CD4-positive, alpha-beta T cell treated with Interleukin-15 for 4 hours (primary cell): ENCODE data around the gene ERCC2.
"Not testable (repeated sequence)": the region's sequence is repeated elsewhere in the genome, so short reads cannot be mapped to it uniquely, and the experiment has no call there.

Experiments
- DNase-seq: peaks from one replicate; pipeline ENCODE4 v3.0.0-alpha.2; 2020; ENCODE audit warnings: low spot score

Gene ERCC2

DNA sequence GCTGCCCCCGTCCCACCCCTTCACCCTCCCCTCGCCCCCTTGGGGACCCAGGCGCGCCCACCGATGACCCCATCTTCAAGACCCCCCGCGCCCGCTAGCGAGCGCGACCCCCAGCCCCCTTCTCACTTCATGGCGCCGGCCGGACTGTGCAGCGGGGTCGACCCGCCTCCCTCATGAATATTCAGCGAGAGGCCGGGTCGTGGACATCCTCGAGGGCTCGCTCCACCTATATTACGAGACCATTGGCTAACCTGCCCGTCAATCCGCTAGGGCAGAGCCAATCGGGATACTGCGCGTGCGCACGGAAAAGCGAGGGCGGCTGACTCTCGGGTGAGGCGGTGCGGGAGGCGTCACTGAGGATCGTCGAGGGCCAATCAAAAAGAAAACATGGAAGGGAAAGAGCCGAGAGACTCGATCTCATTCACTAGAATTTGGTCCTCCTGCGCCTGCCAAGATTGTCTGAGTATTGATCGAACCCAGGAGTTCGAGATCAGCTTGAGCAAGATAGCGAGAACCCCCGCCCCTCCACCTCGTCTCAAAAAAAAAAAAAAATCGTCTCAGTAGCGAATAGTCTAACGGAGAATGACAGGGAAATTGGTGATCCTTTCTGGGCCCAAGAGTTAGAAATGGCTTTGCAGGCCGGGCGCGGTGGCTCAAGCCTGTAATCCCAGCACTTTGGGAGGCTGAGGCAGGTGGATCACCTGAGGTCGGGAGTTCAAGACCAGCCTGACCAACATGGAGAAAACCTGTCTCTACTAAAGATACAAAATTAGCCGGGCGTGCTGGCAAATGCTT lies at the start of gene ERCC2:
ERCC2 (minus strand) TSS at position 164 of the 795 bp plus-strand sequence; CDS start at position 131, 33 bp downstream.
- DNase-seq = peak; percentile 100

DNA sequence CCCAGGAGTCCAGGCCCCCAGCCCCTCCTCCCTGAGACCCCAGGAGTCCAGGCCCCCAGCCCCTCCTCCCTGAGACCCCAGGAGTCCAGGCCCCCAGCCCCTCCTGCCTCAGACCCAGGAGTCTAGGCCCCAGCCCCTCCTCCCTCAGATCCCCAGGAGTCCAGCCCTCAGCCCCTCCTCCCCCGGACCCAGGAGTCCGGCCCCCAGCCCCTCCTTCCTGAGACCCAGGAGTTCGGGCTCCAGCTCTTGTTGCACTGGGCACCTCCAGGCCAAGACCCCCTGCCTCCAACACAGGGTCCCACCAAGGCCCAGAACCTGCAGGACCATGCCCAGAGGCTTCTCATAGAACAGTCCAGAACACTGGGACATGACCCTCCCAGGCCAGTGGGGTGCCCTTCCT lies 49.5 kb upstream of the ERCC2 start:
- DNase-seq = no peak

DNA sequence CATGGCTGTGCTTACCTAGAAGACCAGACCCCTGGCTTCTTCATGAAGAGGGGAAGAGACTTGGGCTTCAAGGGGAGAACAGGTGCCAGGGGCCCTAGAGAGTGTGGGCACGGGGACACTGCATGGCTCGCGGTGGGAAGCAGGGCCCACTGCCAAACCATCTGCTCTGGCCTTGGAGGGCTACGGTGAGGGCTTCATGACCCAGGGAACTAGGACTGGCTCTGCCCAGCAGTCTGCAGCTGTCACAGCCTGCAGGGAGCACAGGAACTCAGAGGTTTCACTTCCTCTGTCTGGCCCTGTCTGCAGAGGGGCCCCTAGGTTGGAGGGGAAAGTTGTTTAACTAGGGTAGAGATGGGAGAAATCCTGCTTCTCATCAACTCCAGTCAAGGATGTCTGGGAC lies 49.0 kb upstream of the ERCC2 start:
- no peak for DNase-seq

DNA sequence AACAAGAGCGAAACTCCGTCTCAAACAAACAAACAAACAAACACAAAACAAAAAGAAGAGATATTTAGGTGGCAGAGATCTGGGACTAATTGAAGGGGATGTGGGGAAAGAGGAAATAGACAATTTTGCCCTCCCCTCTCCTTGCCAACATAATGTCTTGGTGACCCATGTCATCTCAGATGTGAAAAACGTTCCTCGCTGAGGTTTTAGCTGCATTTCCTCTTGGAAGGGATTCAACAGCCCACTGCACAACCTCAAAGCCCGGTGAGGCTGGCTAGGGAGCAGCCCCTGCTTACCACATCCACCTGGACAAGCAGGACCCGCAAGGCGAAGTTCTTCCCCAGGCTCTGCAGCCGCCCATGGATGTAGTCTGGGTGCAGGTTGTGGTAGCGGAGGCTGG lies 48.4 kb upstream of the ERCC2 start:
- no peak for DNase-seq

DNA sequence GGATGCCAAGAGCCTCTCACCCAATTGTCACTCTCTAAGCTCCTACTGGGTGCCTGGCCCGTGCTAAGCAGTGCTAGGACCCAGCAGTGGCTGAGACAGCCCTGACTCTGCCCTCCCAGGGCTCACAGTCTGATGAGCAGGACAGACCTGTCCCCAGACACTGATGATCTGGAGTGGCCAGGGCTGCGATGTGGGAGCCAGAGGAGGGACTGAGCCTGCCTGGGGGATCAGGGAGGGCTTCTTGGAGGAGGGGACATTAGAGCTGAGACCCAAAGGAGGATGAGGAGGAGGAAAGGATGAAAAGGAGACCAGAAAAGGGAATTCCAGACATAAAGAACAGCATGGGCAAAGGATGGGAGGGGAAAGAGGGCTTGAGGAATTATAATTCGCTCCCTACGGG lies 46.8 kb upstream of the ERCC2 start:
- DNase-seq = no peak

DNA sequence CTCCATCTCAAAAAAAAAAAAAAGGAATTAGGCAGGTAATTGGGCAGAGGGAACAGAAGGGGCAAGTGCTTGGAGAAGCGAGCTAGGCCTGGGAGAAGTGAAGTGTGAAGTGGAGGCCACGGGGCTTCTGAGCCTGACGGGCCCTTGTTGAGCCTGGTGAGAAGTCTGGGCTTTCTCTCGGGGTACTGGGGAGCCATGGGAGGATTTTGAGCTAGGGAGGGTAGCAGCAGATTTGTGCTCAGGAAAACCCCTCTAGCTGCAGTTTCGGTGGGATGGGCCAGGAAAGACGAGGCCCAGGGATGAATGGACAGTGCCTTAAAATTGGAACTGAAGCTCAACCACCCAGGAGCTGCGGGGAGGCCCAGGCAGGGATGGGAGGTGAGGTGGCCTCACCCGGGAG lies 44.1 kb upstream of the ERCC2 start:
- DNase-seq = no peak

DNA sequence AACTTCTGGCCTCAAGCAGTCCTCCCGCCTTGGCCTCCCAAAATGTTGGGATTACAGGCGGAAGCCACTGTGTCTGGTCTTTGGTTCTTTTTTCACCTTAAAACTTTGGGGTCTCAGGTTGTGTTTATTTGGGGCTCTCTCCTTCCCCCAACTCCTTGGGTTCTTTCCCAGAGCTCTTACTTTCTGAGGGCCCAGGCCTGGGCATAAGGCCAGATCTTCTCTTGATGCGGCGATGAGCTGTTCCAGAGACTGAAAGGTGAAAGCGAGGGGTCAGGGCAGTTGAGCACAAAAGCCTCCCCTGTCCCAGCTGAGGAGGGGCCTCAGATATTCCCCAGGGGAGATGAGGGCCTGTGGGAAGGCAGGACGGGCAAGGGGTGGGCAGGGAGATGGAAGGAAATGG lies 43.1 kb upstream of the ERCC2 start:
- DNase-seq = no peak

DNA sequence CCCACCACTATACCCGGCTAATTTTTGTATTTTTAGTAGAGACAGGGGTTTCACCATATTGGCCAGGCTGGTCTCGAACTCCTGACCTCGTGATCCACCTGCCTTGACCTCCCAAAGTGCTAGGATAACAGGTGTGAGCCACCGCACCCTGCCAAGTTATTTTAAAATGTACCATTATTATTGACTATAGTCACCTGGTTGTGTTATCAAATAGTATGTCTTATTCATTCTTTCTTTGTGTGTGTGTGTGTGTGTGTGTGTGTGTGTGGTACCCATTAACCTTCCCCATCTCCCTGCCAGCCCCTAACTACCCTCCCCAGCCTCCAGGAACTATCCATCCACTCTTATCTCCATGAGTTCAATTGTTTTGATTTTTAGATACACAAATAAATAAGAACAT lies 40.0 kb upstream of the ERCC2 start:
- not testable (repeated sequence) for DNase-seq

DNA sequence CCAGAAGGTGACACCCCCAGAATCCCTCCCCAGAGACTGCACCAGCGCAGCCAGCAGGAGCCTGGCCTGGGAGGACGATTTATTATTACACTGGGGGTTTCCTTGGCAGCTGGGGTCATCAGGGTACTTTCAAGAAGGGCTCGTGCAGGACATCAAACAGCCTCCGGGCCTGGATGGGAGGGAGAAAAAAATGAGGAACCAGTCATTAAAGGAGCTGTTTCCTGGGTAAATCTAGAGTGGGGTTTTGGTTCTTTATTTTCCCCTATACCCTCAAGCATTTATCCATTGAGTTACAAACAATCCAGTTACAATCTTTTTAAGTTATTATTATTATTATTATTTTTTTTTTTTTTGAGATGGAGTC lies 39.2 kb upstream of the ERCC2 start:
- DNase-seq = no peak

DNA sequence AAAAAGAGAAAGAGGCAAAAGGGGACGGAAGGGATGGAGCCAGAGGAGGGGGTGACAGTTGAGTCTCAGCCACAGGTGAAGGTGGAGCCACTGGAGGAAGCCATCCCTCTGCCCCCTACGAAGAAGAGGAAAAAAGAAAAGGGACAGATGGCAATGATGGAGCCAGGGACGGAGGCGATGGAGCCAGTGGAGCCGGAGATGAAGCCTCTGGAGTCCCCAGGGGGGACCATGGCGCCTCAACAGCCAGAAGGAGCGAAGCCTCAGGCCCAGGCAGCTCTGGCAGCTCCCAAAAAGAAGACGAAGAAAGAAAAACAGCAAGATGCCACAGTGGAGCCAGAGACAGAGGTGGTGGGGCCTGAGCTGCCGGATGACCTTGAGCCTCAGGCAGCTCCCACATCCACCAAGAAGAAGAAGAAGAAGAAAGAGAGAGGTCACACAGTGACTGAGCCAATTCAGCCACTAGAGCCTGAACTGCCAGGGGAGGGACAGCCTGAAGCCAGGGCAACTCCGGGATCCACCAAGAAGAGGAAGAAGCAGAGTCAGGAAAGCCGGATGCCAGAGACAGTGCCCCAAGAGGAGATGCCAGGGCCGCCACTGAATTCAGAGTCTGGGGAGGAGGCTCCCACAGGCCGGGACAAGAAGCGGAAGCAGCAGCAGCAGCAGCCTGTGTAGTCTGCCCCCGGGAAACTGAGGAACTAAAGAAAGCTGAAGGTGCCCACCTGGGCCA lies 38.6 kb upstream of the ERCC2 start:
- DNase-seq = no peak

DNA sequence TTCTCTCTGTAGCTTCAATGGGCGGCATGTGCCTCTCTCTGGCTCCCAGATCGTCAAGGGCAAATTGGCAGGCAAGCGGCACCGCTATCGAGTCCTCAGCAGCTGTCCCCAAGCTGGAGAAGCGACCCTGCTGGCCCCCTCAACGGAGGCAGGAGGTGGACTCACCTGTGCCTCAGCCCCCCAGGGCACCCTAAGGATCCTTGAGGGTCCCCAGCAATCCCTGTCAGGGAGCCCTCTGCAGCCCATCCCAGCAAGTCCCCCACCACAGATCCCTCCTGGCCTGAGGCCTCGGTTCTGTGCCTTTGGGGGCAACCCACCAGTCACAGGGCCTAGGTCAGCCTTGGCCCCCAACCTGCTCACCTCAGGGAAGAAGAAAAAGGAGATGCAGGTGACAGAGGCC lies 37.7 kb upstream of the ERCC2 start:
- no peak for DNase-seq

DNA sequence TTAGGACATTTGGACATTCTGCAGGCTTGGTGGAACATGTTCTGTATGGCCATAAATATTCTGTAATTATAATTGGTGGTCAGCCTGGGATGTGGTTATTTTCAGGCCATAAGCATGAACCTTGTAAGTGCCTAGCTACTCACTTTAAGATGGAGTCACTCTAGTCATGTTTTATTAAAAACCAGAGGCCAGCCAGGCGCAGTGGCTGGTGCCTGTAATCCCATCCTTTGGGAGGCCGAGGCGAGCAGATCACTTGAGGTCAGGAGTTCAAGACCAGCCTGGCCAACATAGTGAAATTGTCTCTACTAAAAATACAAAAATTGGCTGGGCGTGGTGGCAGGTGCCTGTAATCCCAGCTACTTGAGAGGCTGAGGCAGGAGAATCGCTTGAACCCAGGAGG lies 37.2 kb upstream of the ERCC2 start:
- not testable (repeated sequence) for DNase-seq

DNA sequence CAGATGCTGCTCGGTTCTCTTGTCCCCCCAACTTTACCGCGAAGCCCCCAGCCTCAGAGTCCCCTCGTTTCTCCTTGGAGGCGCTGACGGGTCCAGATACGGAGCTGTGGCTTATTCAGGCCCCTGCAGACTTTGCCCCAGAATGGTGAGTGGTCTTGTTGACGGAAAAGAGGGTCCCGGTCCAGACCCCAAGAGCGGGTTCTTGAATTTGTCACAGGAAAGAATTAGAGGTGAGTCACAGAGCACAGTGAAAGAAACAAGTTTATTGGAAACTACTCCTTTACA lies 36.7 kb upstream of the ERCC2 start:
- DNase-seq = no peak

DNA sequence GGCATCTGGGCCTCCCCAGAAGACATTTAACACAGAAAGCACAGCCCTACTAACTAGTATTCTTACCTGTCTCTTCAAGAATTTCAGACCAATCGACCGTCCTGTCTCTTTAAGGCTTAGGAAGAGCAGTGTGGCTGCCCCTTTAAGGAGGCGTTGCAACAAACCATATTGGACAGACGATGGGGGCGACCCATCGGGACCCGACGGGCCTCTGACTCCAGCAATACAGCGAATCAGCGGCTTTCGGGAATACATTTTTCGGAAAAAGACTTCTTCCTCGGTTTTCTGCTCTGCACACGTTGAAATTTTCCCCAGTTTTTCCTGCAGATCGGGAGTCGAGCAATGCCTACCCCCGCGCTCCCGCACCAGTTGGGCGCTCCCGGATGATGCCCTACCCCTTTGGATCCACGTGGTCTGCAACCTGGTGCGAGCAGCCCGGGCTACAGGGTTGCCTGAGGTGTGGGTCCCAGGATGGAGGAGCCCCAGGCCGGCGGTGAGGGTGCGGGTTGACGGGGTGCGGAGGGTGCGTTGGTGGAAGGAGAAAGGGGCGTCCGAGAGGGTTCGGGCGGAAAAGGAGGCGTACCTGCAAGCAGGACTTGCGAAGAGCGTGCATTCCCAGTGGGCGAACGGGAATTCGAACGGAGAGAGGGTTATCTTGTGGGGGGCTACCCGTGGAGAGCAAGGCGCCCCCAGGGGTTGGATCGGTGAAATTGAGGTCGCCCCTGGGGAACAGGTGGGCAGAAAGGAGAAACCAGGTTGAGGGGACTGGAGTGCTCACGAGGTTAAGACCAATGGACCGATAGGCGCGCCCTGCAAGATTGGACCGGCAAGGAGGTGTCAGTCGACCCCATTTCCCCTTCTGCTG lies 36.1 kb upstream of the ERCC2 start, which contains the start of gene POLR1G:
POLR1G (plus strand) TSS at position 419 of the 865 bp plus-strand sequence; CDS start at position 472, 53 bp downstream.
- peak; percentile 75 for DNase-seq

DNA sequence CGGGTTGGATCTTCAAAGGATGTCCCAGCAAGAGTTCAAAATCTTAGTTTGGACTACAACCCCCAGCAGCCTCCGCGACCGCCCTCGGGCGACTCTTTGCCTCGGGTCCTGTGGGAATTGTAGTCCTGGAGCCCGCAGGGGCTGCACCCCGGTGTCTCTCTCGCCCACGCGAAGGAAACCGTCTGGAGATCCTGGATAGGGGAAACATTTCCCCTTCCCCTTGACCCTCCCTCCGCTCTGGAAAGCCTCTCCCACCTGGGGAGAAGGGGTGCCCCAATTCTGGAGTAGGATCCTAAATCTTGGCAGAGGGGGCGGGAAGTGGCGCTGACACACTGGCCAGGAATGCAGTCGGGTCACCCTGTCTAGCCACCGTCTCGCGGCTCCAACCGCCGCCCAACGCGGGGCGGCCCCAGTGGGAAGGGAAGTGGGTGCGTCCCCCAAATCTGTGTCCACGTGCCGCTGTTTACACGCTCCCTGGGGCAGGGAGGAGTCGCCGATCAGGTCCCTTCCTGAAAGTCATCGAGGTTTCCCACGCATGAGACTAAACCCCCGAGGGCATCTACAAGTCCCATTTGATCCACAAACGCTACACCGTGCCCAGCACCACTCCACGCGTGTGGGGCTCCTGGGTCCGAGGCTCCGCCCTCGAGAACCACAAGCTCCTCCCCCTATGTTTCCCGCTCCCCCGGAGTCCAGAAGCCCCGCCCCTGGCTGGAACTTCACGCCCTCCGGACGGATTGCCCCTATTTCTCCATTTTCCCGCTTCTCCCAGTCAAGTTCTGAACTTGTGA lies 35.3 kb upstream of the ERCC2 start:
- peak; percentile 81 for DNase-seq

DNA sequence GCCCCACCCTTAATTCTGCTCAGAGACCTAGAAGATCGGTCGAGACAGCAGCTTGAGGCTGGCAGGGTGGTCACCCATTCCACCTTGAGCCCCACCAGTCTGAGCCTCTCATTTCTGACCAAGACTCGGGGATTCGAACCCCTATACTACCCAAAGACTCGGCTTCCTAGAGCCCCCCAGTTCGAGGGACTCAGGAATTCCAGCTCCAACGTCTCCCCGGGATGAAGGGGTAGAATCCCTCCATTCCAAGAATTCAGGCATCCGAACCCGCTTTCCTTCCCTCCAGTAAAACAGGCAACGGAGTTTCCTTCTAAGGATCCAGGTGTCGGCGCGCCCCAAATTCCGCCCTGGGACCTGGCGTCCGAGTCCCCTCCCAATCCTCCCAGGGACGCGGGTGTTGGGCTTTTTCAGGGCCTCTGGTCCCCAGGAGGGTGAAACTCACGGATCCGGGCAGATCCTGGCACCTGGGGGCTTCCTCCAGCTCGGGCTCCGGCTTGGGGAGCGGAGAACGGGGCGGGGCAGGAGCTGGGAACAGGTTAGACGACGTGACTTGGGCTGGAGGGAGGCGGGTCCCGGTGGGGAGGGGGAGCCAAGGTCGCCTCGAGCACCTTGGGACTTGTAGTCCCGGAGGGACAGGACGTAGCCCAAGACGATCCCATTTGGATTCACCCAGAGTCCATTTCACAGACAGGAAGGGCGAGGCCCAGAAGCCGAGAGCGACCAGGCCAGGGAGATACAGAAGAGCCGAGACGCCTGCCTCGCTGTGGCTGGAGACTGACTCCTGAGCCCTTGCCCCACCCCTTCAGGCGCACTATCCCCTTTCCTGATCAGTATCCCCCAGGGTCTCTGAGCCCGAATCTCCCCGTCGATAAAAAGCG lies 34.4 kb upstream of the ERCC2 start, which contains the start of gene PPP1R13L:
PPP1R13L (minus strand) TSS at position 513 of the 878 bp plus-strand sequence. CDS start 6,751 bp downstream, outside the sequence.
- DNase-seq = peak; percentile 34

DNA sequence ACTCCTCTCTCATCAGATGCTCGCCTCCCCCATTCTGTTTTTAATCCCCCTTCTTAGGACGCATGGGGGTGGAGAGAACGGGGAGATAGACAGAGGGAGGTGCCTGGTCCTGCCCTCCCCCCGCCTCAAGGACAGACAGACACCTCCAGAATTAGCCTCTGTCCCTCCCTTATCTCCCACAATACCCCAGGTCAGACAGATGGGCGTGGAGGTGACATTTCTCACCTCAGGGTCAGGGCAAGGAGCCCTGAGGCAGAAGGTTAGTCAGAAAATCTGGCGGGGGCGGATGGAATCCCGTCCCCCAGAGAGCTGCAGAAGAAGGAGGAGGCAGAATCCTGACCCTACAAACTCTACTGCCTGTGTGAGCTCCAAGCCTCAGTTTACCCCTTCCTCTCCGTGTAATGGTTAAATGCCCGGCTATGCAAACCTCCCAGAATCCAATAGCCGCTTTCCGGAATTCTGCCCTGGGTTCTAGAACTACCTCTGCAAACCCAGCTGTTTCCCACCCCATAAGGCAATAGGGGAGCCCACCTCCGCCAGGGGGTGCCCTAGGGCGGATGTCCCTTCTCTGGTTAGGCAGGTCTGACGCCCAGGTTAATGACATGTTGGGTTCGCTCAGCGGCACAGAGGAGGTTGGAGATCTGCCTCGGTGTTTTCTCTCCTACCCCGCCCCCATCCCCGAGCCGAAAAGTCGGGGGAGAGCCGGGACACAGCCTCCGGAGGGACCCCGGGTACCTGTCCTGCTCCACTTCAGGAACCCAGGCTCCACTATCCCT lies 33.6 kb upstream of the ERCC2 start:
- peak; percentile 61 for DNase-seq

DNA sequence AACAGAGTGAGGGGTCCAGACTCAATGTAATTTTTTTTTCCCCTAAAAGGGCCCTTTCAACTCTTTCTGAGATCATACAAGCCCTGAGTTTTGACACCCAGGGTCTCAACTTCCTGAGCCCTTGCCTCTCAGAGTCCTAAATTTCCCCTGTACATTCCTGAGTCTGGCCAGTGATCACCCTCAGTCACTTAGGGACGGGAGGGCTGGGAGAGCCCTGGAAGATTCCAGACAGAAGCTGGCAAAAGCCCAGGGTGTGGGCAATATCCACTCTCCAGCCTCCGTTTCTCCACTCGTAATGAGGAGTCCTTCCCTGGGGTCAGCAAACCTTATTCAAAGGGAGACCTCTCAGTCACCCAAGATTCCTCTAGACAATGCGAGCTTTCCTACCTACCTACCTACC lies 32.9 kb upstream of the ERCC2 start:
- no peak for DNase-seq

DNA sequence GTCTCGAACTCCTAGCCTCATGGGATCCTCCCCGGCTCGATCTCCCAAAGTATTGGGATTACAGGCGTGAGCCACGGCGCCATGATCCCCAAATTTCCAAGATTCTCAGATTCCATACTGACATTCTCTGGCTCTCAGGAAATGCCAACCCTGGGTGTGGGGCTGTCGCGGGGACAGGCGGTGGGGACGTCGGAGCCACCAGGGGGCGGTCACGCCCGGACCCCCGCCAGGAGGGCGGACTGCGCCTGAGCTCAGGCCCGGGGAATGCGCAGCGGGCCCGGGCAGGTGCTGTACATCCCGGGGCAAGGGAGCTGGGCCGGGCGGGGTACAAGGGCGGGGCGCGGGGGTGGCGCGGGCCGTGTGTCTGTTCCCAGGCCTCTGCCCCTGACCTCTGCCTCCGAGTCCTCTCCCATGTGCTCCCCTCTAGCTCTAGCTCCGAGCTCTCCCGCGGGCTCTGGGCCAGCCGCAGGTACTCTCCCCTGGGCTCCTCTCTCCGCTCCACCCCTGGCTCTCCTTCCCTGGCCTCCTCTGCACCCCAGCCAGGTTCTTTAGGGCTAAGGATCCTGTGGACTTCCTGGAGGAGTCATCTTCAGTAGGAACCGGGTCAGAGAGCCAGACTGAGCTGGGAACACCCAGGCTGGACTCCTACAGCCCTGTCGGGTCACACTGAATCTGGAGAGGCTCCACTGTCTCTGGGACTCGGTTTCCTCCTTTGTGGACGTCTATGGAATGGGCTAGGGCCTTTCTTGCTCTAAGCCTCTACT lies 32.1 kb upstream of the ERCC2 start:
- DNase-seq = no peak
